Nephron (organoid): Measurements from ENCODE around the gene LYVE1.

Source experiments
- H3K27ac Mint-ChIP-seq, 3 experiments: 2 replicates each; pipeline ENCODE4 v1.8.0; 2020; ENCODE audit warnings: mixed read lengths in 3 of 3, mild to moderate bottlenecking in 2 of 3, moderate library complexity in 1 of 3
- H3K27me3 Mint-ChIP-seq: 2 replicates; pipeline ENCODE4 v1.8.0; 2021; ENCODE audit warnings: low read depth, mild to moderate bottlenecking, moderate library complexity, mixed read lengths
- H3K36me3 Mint-ChIP-seq: 2 replicates; pipeline ENCODE4 v1.8.0; 2020; ENCODE audit warnings: low read depth, mixed read lengths
- H3K4me1 Mint-ChIP-seq: 2 replicates; pipeline ENCODE4 v1.8.0; 2020; ENCODE audit warnings: mixed read lengths
- H3K4me3 Mint-ChIP-seq, 3 experiments: 2 replicates each; pipeline ENCODE4 v1.8.0; 2020; ENCODE audit warnings: mild to moderate bottlenecking in 3 of 3, mixed read lengths in 3 of 3, moderate library complexity in 2 of 3
- H3K9me3 Mint-ChIP-seq: 2 replicates; pipeline ENCODE4 v1.8.0; 2020; ENCODE audit warnings: mixed read lengths
- TF ChIP-seq, protein P1 (sequence below), 3 experiments: fragments of 200-600 bp; sonication (generic); IDR thresholded peaks; one replicate each; pipeline ENCODE4 v1.5.0; 2021; ENCODE audit warnings: antibody characterized with exemption in 3 of 3; ENCODE audit not compliant: unreplicated experiment in 3 of 3

Gene LYVE1, protein sequence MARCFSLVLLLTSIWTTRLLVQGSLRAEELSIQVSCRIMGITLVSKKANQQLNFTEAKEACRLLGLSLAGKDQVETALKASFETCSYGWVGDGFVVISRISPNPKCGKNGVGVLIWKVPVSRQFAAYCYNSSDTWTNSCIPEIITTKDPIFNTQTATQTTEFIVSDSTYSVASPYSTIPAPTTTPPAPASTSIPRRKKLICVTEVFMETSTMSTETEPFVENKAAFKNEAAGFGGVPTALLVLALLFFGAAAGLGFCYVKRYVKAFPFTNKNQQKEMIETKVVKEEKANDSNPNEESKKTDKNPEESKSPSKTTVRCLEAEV

GRCh38 chr11:10568486-10568941, at the start of gene LYVE1:
TSS of gene LYVE1 (minus strand) at chr11:10568665. CDS start at chr11:10568532, 133 bp downstream.
- Mint-ChIP-seq H3K36me3 (no peaks in the 10 kb centered on the region), H3K4me1 (peaks cover 9% of the 10 kb centered on the region), H3K4me3 (no peak within 1 kb of the TSS), H3K27me3 (peaks cover 5% of the 10 kb centered on the region), H3K9me3 (no peaks in the 10 kb centered on the region), H3K27ac (peak within 1 kb of the TSS in 2 of 3 experiments; percentile 15 to 28)
- TF ChIP-seq, protein P1, sequence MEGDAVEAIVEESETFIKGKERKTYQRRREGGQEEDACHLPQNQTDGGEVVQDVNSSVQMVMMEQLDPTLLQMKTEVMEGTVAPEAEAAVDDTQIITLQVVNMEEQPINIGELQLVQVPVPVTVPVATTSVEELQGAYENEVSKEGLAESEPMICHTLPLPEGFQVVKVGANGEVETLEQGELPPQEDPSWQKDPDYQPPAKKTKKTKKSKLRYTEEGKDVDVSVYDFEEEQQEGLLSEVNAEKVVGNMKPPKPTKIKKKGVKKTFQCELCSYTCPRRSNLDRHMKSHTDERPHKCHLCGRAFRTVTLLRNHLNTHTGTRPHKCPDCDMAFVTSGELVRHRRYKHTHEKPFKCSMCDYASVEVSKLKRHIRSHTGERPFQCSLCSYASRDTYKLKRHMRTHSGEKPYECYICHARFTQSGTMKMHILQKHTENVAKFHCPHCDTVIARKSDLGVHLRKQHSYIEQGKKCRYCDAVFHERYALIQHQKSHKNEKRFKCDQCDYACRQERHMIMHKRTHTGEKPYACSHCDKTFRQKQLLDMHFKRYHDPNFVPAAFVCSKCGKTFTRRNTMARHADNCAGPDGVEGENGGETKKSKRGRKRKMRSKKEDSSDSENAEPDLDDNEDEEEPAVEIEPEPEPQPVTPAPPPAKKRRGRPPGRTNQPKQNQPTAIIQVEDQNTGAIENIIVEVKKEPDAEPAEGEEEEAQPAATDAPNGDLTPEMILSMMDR (IDR thresholded peaks at IDR 0.05; ENCODE audit: unreplicated experiment in 3 of 3) = no peak

- Mint-ChIP-seq H3K36me3 (peaks cover 22% of the 10 kb centered on the region), H3K27ac (no peak overlapping the region), H3K9me3 (peaks cover 12% of the 10 kb centered on the region), H3K27me3 (no peaks in the 10 kb centered on the region), H3K4me1 (no peaks in the 10 kb centered on the region), H3K4me3 (no peak overlapping the region)
- TF ChIP-seq, protein P1 (IDR thresholded peaks at IDR 0.05; ENCODE audit: unreplicated experiment in 3 of 3) = no peak
Measured at GRCh38 chr11:10617551-10617950, 49.1 kb upstream of the LYVE1 start.

- Mint-ChIP-seq H3K36me3 (peaks cover 34% of the 10 kb centered on the region), H3K27me3 (no peaks in the 10 kb centered on the region), H3K9me3 (peaks cover 20% of the 10 kb centered on the region), H3K4me1 (no peaks in the 10 kb centered on the region), H3K4me3 (no peak overlapping the region), H3K27ac (no peak overlapping the region)
- TF ChIP-seq, protein P1 (IDR thresholded peaks at IDR 0.05; ENCODE audit: unreplicated experiment in 3 of 3) = no peak
Measured at GRCh38 chr11:10611979-10612862, 43.8 kb upstream of the LYVE1 start.

- Mint-ChIP-seq H3K27ac (no peak overlapping the region), H3K4me1 (peaks cover 19% of the 10 kb centered on the region)
- TF ChIP-seq, protein P1 (IDR thresholded peaks at IDR 0.05; ENCODE audit: unreplicated experiment in 3 of 3) = no peak
Measured at GRCh38 chr11:10609636-10610035, 41.2 kb upstream of the LYVE1 start.

GRCh38 chr11:10608584-10608983, 40.1 kb upstream of the LYVE1 start:
- Mint-ChIP-seq H3K27ac (no peak overlapping the region), H3K27me3 (no peaks in the 10 kb centered on the region), H3K9me3 (peaks cover 18% of the 10 kb centered on the region), H3K36me3 (peaks cover 23% of the 10 kb centered on the region), H3K4me1 (peaks cover 23% of the 10 kb centered on the region), H3K4me3 (no peak overlapping the region)
- TF ChIP-seq, protein P1 (IDR thresholded peaks at IDR 0.05; ENCODE audit: unreplicated experiment in 3 of 3) = no peak

More at GRCh38 chr11:10609636-10610035, 41.2 kb upstream of the LYVE1 start:
- no peaks in the 10 kb centered on the region for H3K27me3 Mint-ChIP-seq
- H3K4me3 Mint-ChIP-seq = no peak overlapping the region
- peaks cover 31% of the 10 kb centered on the region for H3K36me3 Mint-ChIP-seq
- H3K9me3 Mint-ChIP-seq = peaks cover 20% of the 10 kb centered on the region
